HepG2 (cell line): ENCODE data around the gene EPC2.

Source experiments
- SALL1 ChIP-seq: sonication (generic); formaldehyde crosslinking; IDR thresholded peaks from 2 replicates; pipeline ENCODE4 v1.8.0; 2022; ENCODE audit warnings: mild to moderate bottlenecking, missing genetic modification reagents
- YY1 ChIP-seq: IDR thresholded peaks from 2 replicates; pipeline ENCODE4 v1.6.1; 2011; ENCODE audit warnings: low read length, low read depth, moderate library complexity, mild to moderate bottlenecking; ENCODE audit not compliant: insufficient read depth, insufficient replicate concordance

DNA sequence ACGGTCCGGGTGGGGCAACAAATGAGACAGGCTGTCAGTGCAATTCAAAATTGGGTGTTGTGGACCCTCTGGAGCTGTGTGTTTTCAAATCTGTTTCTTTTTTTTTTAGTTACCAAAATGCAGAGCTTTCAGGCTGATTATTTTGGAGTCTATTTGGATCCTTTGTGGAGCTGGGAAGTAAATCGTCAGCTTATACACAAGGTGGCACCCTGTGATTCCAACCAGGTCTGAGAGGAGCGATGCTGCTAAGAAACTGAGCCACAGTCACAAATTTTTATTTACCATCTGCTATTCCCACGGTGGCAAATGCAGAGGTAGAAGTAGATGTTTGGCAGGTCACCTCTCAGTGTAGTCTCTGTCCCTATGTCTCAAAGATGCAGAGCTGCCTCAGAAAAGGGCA, 3.8 kb upstream of the EPC2 start:
- TF ChIP-seq YY1 = no peak
- TF ChIP-seq SALL1 (CRISPR knock-in tag) = no peak
